NT2/D1 (cell line): ENCODE measurements around the gene LURAP1L.

Experiments used
- SUZ12 ChIP-seq: IDR thresholded peaks from 2 replicates; pipeline ENCODE4 v1.6.1; 2011; ENCODE audit not compliant: insufficient read length, insufficient read depth; ENCODE audit errors: extremely low read depth
- YY1 ChIP-seq: IDR thresholded peaks from 2 replicates; pipeline ENCODE4 v1.6.1; 2011; ENCODE audit not compliant: insufficient read length, insufficient read depth

DNA sequence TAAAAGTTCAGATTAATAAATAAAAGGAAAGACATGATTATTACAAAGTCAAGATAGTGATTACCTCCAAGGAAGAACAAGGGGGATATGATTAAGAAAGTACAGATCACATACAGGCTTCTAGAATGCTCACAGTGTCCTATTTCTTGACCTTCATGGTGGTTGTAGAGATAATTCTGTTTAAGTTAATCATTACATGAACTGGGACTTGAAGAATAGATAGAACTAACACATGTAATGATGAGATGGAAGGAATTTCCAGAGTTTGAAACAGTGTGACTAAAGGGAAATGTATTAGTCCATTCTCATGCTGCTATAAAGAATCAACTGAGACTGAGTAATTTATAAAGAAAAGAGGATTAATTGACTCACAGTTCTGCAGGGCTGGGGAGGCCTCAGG, 72.7 kb downstream of the LURAP1L start:
- TF ChIP-seq YY1 = no peak
- TF ChIP-seq SUZ12 = no peak
